Measurements from ENCODE around the gene RCN2. TPM values are rescaled to one million over a fixed set of nuclear protein-coding genes. Genes with fewer than 3 reads are reported as not detected.
A peak's percentile ranks its signal among the peaks of the same experiment; 100 is the strongest.

Gene RCN2
- total and polyA plus RNA-seq, 8 donors = 7.5 to 22.9 (median 12.1) TPM

DNA sequence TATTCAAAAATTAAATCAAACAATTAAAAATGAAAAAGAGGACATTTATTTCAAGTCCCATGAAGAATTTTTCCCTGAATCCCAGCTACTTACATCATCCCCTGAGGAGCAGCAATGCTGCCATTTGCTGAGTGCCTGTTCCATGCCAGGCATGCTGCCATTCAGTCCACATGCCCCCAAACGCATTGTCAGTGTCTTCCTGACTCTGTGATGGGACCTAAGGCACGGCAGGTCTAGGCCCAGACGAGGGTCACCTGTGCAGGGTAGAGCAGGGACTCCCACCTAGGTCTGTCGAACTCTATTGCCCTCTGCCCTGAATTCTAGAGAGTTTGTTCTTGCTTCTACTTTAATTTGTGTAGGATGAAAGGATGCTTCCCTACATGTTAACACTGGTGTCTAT lies 70.4 kb downstream of the RCN2 start:
- TF ChIP-seq, protein P1, sequence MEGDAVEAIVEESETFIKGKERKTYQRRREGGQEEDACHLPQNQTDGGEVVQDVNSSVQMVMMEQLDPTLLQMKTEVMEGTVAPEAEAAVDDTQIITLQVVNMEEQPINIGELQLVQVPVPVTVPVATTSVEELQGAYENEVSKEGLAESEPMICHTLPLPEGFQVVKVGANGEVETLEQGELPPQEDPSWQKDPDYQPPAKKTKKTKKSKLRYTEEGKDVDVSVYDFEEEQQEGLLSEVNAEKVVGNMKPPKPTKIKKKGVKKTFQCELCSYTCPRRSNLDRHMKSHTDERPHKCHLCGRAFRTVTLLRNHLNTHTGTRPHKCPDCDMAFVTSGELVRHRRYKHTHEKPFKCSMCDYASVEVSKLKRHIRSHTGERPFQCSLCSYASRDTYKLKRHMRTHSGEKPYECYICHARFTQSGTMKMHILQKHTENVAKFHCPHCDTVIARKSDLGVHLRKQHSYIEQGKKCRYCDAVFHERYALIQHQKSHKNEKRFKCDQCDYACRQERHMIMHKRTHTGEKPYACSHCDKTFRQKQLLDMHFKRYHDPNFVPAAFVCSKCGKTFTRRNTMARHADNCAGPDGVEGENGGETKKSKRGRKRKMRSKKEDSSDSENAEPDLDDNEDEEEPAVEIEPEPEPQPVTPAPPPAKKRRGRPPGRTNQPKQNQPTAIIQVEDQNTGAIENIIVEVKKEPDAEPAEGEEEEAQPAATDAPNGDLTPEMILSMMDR (IDR thresholded peaks at IDR 0.05) = no peak
- Histone ChIP-seq H3K36me3 (no peaks in the 10 kb centered on the region), H3K27ac (no peak overlapping the region), H3K9me3 (no peaks in the 10 kb centered on the region), H3K27me3 (no peaks in the 10 kb centered on the region), H3K4me1 (no peaks in the 10 kb centered on the region), H3K4me3 (no peak overlapping the region)
- DNase-seq = peak in 1 of 6 donors; percentile 22
- intact Hi-C loops (cut with DNase I) = no loop called here
- no peak for FAIRE-seq
- ATAC-seq = no peak
- WGBS, 2 donors = 58 to 64% methylated on average over 4 of the region's 4 CpGs

- H3K27ac ChIP-seq = peak overlapping the region in 1 of 4 donors; percentile 36
- ATAC-seq = no peak
- TF ChIP-seq, protein P1 (IDR thresholded peaks at IDR 0.05) = no peak
Measured at GRCh38 chr15:77002436-77002835, 70.9 kb downstream of the RCN2 start.

DNA sequence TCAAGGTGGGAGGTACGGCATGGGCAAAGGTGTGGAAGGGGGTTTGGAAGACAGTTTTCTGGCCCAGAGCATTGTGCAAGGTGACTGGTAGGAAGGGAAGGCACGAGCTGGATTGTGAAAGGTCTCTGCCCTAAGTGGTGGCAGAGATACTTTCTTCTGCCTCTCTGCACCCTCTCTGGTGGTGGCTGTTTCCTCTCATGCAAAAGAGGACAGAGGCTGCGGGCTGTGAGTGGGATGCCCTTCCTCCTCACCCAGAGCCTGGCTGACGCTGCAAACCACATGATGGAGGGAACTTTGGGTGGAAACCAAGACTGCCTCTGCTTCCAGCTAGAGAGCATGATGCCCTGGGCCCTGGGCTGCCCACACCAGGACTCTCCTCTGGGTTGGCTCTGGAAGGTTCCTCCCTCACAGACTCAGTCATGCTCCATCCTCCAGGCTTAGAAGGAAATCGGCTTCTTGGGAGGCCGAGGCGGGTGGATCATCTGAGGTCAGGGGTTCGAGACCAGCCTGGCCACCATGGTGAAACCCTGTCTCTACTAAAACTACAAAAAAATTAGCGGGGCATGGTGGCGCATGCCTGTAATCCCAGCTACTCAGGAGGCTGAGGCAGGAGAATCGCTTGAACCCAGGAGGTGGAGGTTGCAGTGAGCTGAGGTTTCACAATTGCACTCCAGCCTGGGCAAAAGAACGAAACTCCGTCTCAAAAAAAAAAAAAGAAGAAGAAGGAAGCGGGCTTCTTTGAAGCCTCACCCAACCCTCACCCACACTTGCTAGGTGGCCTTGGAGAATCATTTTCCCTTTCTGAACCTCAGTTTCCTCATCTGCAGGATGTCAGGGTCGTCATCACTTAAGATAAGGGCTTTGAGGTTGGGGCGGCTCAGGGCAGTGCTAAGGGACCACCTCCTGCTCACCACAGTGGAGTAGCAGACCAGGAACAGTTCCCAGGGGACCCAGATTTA lies 71.7 kb downstream of the RCN2 start:
- H3K27ac ChIP-seq = peak overlapping the region in 2 of 4 donors; percentile 22 to 36
- WGBS, 2 donors = 86 to 87% methylated on average over 16 of the region's 16 CpGs
- no peak overlapping the region for H3K4me3 ChIP-seq
- H3K36me3 ChIP-seq = no peaks in the 10 kb centered on the region
- no peaks in the 10 kb centered on the region for H3K27me3 ChIP-seq
- intact Hi-C loops (cut with DNase I) = no loop called here
- peak in 3 of 4 donors; percentile 56 to 80 (median 77) for ATAC-seq
- TF ChIP-seq, protein P1 (IDR thresholded peaks at IDR 0.05) = no peak
- no peaks in the 10 kb centered on the region for H3K9me3 ChIP-seq
- FAIRE-seq = no peak
- DNase-seq = peak in 1 of 6 donors; percentile 72
- no peaks in the 10 kb centered on the region for H3K4me1 ChIP-seq

More at GRCh38 chr15:77002436-77002835, 70.9 kb downstream of the RCN2 start:
- Histone ChIP-seq H3K9me3 (no peaks in the 10 kb centered on the region), H3K4me3 (no peak overlapping the region), H3K27me3 (no peaks in the 10 kb centered on the region), H3K36me3 (no peaks in the 10 kb centered on the region), H3K4me1 (no peaks in the 10 kb centered on the region)
- peak in 1 of 6 donors; percentile 21 for DNase-seq
- WGBS, 2 donors = 70 to 75% methylated on average over 7 of the region's 7 CpGs
- intact Hi-C loops (cut with DNase I) = no loop called here
- FAIRE-seq = no peak

Other genes with a start within 250 kb of the RCN2 start
- 10 to 100 TPM; 13.2 to 23.8 (median 15.9) TPM for gene SCAPER, start 26.4 kb upstream of the RCN2 start, total RNA-seq
- 10 to 100 TPM in 1 of 2 donors, 1 to 10 TPM in 1; 3.0 to 11.8 TPM for gene SCAPER, start 26.4 kb upstream of the RCN2 start, polyA plus RNA-seq
- 1 to 10 TPM in 4 of 6 donors, under 1 TPM in 1, not detected in 1; 0.83 to 4.9 (median 3.1) TPM for gene PSTPIP1, start 63.4 kb downstream of the RCN2 start, total RNA-seq
- 1 to 10 TPM; 3.6 to 6.2 TPM for gene PSTPIP1, start 63.4 kb downstream of the RCN2 start, polyA plus RNA-seq
- 100 to 1,000 TPM in 2 of 6 donors, 10 to 100 TPM in 4; 71.6 to 158 (median 88.5) TPM for gene TSPAN3, start 139.4 kb downstream of the RCN2 start, total RNA-seq
- gene TSPAN3, start 139.4 kb downstream of the RCN2 start, polyA plus RNA-seq = 100 to 1,000 TPM in 1 of 2 donors, 10 to 100 TPM in 1; 86.7 to 173 TPM

Measured in pancreas (tissue), 10 donors.